ENCODE measurements around the gene BNIP5.

GRCh38 chr6:36283608-36284007, 53.1 kb downstream of the BNIP5 start:
- TF ChIP-seq, protein P1, sequence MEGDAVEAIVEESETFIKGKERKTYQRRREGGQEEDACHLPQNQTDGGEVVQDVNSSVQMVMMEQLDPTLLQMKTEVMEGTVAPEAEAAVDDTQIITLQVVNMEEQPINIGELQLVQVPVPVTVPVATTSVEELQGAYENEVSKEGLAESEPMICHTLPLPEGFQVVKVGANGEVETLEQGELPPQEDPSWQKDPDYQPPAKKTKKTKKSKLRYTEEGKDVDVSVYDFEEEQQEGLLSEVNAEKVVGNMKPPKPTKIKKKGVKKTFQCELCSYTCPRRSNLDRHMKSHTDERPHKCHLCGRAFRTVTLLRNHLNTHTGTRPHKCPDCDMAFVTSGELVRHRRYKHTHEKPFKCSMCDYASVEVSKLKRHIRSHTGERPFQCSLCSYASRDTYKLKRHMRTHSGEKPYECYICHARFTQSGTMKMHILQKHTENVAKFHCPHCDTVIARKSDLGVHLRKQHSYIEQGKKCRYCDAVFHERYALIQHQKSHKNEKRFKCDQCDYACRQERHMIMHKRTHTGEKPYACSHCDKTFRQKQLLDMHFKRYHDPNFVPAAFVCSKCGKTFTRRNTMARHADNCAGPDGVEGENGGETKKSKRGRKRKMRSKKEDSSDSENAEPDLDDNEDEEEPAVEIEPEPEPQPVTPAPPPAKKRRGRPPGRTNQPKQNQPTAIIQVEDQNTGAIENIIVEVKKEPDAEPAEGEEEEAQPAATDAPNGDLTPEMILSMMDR (IDR thresholded peaks at IDR 0.05): no peak
- no peak for TF ChIP-seq POLR2A (IDR thresholded peaks at IDR 0.05)

Data from right lobe of liver (tissue), 4 donors.